Heart left ventricle (tissue), 13 donors: Measurements from ENCODE around the gene CHRFAM7A.
"Not testable (repeated sequence)": the region's sequence is repeated elsewhere in the genome, so short reads cannot be mapped to it uniquely, and the experiment has no call there.

ENCODE experiments used
- POLR2A ChIP-seq, 2 donors: fragments of 450-650 bp; IDR thresholded peaks; one replicate each; pipeline ENCODE4 v1.6.1; 2017; ENCODE audit warnings: antibody characterized with exemption in 2 of 2, mild to moderate bottlenecking in 2 of 2, moderate library complexity in 2 of 2
- TF ChIP-seq, protein P1 (sequence below), 12 donors: fragments of 200-600 bp; sonication (generic) in 4 of 12; IDR thresholded peaks; one replicate each; pipeline versions ENCODE4 v1.5.0 to v1.8.0; 2018 to 2022; ENCODE audit warnings: antibody characterized with exemption in 12 of 12, mild to moderate bottlenecking in 5 of 12
- donor health status: ischemic (EF 13 %, LVEDD 7.1; RV severe dilation, severe dysfunction).
- donor health status: DM: no; HTN: yes; CAD: no.
- donor health status: DM: no; HTN: no; CAD: no.
- donor health status: ischemic (EF 25% LVEDD 6.9; RV normal size, moderate dysfunction).
- donor health status: ischemic (EF 25% LVEDD 5.7; RV mildly dilated, moderate dysfunction).
- donor health status: ischemic (EF 35%, LVEDD 5.7; RV mildly dilated, moderate dysfunction).
- donor health status: nonischemic (EF 11% LVEDD 7.7; RV severe dilation, severe dysfunction).
- donor health status: DM: yes; HTN: yes; CAD: no.
- donor health status: PGD.
- donor health status: ischemic (EF 29% LVEDD 5.4; RV normal size, mild dysfunction).
- donor health status: nonischemic (EF 23%, LVEDD 6.1; RV moderate dilation, normal function).

DNA sequence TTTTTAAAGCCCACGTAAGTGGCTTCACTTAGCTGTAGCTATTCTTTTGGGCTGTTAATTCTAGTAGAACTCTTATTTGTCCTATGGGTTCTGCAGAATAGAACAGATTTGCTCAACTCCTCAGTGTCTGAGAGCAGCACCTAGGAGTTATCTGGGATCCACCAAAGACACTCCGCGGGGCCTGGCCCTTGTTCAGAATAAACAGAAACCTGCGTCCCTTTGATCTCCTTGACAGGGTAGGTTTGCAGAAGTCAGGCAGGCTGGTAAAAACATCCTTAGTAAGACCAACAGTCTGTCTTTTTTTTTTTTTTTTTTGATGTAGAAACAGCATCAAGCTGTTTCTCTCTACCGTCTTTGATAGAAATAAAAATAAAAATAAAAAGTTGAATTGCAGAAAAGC, 31.9 kb downstream of the CHRFAM7A start:
- TF ChIP-seq, protein P1, sequence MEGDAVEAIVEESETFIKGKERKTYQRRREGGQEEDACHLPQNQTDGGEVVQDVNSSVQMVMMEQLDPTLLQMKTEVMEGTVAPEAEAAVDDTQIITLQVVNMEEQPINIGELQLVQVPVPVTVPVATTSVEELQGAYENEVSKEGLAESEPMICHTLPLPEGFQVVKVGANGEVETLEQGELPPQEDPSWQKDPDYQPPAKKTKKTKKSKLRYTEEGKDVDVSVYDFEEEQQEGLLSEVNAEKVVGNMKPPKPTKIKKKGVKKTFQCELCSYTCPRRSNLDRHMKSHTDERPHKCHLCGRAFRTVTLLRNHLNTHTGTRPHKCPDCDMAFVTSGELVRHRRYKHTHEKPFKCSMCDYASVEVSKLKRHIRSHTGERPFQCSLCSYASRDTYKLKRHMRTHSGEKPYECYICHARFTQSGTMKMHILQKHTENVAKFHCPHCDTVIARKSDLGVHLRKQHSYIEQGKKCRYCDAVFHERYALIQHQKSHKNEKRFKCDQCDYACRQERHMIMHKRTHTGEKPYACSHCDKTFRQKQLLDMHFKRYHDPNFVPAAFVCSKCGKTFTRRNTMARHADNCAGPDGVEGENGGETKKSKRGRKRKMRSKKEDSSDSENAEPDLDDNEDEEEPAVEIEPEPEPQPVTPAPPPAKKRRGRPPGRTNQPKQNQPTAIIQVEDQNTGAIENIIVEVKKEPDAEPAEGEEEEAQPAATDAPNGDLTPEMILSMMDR (IDR thresholded peaks at IDR 0.05): not testable (repeated sequence)
- TF ChIP-seq POLR2A (IDR thresholded peaks at IDR 0.05): not testable (repeated sequence)
